PFSK-1 (cell line): ENCODE results near the gene IL17D.

Experiments used
- SIN3A ChIP-seq: IDR thresholded peaks from 2 replicates; pipeline ENCODE4 v1.6.1; 2012; ENCODE audit warnings: mild to moderate bottlenecking, low read length, moderate library complexity, borderline replicate concordance; ENCODE audit not compliant: insufficient read depth
- TAF1 ChIP-seq: IDR thresholded peaks from 2 replicates; pipeline ENCODE4 v1.6.1; 2012; ENCODE audit warnings: low read length, control low read depth, borderline replicate concordance; ENCODE audit not compliant: insufficient read depth

GRCh38 chr13:20686863-20687579 lies 16.5 kb upstream of the IL17D start:
- TF ChIP-seq SIN3A (no peak), TAF1 (no peak)
